ENCODE data around the gene HNRNPUL2.
"Not testable (repeated sequence)": the region's sequence is repeated elsewhere in the genome, so short reads cannot be mapped to it uniquely, and the experiment has no call there.

The HNRNPUL2 gene

DNA sequence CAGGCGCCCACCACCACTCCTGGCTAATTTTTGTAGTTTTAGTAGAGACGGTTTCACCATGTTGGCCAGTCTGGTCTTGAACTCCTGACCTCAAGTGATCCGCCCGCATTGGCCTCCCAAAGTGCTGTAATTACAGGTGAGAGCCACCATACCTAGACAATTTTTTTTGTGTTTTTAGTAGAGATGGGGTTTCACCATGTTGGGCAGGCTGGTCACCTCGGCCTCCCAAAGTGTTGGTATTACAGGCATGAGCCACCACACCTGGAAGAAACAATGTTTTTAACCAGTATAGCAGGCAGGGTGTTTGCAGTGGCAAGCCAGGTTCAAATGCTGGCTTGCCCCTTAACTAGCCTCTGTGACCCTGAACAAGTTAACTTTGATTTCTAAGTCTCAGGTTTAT is 22.7 kb upstream of the HNRNPUL2 start:
- not testable (repeated sequence) for H3K4me1 ChIP-seq (ENCODE audit: insufficient read depth, low read length); H2AFZ ChIP-seq (ENCODE audit: low read depth, low read length)
- H3K36me3 ChIP-seq (ENCODE audit: insufficient read depth, low read length): peaks cover 17% of the 10 kb centered on the region

DNA sequence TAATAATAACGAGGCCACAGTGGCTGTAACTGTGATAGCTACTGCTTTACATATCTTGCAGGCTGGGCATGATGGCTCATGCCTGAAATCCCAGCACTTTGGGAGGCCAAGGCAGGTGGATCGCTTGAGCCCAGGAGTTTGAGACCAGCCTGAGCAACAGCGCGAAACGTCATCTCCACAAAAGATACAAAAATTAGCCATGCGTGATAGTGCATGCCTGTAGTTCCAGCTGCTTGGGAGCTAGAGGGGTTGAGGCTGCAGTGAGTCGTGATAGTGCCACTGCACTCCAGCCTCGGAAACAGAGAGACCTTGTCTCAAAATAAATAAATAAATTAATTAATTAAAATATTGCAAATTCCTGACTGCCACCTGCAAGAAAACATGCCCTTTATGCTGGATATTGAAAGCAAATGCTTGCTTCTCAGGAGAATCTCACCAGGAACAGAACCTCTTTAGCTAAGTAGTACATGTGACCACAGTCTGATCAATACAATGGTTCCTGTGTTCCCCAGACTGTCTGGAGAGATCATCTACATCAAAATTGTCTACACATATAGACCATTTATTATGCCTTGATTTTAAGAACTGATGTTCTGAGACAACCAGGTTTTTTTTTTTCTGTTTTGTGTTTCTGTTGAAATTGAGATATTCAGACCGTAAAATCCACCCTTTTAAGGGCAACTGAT is 20.4 kb upstream of the HNRNPUL2 start:
- Histone ChIP-seq H3K27me3 (ENCODE audit: insufficient read depth, low read length) (no peaks in the 10 kb centered on the region), H3K4me3 (ENCODE audit: low read length) (no peak overlapping the region), H3K4me1 (ENCODE audit: insufficient read depth, low read length) (no peaks in the 10 kb centered on the region)

More for the DNA sequence above, 22.7 kb upstream of the HNRNPUL2 start:
- not testable (repeated sequence) for H3K9me3 ChIP-seq (ENCODE audit: low read length); H3K27me3 ChIP-seq (ENCODE audit: insufficient read depth, low read length); H3K4me3 ChIP-seq (ENCODE audit: low read length)

DNA sequence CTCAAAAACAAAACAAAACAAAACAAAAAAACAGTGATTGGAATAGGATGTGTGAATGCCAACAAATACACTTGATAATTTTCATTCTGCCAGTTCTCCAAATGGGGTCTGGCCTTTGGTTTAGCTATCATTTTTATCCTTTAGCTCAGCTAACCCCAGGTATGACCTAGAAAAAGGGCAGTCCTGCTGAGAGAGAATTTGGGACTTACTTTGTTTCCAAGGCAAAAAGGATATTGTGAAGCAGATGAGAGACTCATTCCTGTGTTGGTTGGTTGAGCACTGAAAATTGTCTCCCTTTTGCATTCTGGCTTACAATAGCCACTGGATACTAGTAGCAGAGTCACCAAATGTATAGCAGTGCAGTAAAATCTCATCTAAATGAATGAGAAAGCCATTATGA is 9.9 kb upstream of the HNRNPUL2 start:
- peaks cover 45% of the 10 kb centered on the region for H3K36me3 ChIP-seq (ENCODE audit: insufficient read depth, low read length)
- H3K9me3 ChIP-seq (ENCODE audit: low read length): no peaks in the 10 kb centered on the region
- no peak overlapping the region for H3K4me3 ChIP-seq (ENCODE audit: low read length)
- H3K27me3 ChIP-seq (ENCODE audit: insufficient read depth, low read length): no peaks in the 10 kb centered on the region
- no peak overlapping the region for H2AFZ ChIP-seq (ENCODE audit: low read depth, low read length)
- H3K4me1 ChIP-seq (ENCODE audit: insufficient read depth, low read length): no peaks in the 10 kb centered on the region

More for the DNA sequence above, 20.4 kb upstream of the HNRNPUL2 start:
- Histone ChIP-seq H2AFZ (ENCODE audit: low read depth, low read length) (no peak overlapping the region), H3K9me3 (ENCODE audit: low read length) (no peaks in the 10 kb centered on the region), H3K36me3 (ENCODE audit: insufficient read depth, low read length) (peaks cover 12% of the 10 kb centered on the region)

DNA sequence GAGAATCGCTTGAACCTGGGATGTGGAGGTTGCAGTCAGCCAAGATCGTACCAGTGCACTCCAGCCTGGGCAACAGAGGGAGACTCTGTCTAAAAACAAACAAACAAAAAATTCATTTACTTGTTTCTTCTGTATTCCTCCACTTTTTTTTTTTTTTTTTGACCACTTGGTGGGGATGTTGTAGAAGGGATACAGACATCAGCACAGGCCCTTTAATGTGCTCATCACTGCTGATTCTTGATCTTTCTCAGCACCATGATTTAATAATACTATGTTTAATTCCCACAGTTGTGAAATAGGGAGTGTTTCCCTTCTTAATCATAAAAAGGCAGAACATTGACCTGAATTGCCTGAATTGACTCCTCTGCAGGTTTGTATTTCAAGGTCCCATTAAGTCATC is 5.6 kb upstream of the HNRNPUL2 start:
- Histone ChIP-seq H3K27me3 (ENCODE audit: insufficient read depth, low read length) (no peaks in the 10 kb centered on the region), H3K9me3 (ENCODE audit: low read length) (no peaks in the 10 kb centered on the region), H3K4me3 (ENCODE audit: low read length) (no peak overlapping the region), H3K4me1 (ENCODE audit: insufficient read depth, low read length) (peaks cover 9% of the 10 kb centered on the region), H3K36me3 (ENCODE audit: insufficient read depth, low read length) (peaks cover 25% of the 10 kb centered on the region), H2AFZ (ENCODE audit: low read depth, low read length) (no peak overlapping the region)

DNA sequence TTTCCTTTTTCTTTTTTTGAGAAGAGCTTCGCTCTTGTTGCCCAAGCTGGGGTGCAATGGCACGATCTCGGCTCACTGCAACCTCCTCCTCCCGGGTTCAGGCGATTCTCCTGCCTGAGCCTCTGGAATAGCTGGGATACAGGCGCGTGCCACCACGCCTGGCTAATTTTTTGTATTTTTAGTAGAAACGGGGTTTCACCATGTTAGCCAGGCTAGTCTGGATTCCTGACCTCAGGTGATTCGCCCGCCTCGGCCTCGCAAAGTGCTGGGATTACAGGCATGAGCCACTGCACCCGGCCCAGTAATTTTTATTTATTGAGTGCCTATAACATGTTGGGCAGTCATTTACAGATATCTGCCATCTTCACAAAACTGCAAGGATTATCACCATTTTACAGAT is 2.8 kb upstream of the HNRNPUL2 start:
- not testable (repeated sequence) for H2AFZ ChIP-seq (ENCODE audit: low read depth, low read length); H3K27me3 ChIP-seq (ENCODE audit: insufficient read depth, low read length); H3K9me3 ChIP-seq (ENCODE audit: low read length)
- Histone ChIP-seq H3K4me3 (ENCODE audit: low read length) (peak overlapping the region; percentile 85), H3K36me3 (ENCODE audit: insufficient read depth, low read length) (peaks cover 19% of the 10 kb centered on the region), H3K4me1 (ENCODE audit: insufficient read depth, low read length) (peaks cover 17% of the 10 kb centered on the region)

DNA sequence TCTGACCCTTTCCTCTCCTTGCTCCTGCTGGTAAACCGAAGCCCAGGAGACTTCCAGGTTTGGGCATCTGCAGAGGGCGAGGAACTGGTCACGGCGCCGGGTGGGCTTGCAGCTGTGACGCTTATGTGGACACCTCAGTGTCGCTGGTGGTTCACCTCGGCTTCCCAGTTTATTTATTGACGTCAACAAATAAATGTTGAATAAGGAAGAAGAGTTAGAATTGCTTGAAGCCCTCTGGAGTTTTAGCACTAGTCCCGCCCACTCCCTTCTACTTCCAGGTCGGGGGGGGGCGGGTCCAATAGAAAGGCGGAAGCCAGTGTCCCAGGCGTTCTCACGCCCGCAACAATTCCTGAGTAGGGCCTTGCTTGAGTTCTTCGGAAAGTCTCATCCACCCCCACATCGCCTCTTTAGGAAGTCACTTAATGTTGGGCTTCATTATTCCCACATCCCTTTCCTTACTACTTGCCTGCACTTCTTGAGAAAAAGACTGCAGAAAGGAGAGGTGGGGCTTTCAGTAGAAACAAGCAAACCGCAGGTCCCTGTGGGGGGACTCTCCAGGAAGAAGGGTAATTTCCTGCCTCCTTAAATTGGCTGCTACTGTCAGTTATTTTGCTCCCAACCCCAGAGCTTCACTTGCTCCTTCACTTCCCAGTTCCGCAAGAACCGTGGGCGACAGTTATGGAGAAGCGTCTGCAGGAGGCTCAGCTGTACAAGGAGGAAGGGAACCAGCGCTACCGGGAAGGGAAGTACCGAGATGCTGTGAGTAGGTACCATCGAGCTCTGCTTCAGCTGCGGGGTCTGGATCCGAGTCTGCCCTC is 1.1 kb upstream of the HNRNPUL2 start, which contains the start of gene TTC9C:
TTC9C (plus strand) TSS at position 316 of the 818 bp plus-strand sequence; CDS start at position 679, 363 bp downstream.
- H3K36me3 ChIP-seq (ENCODE audit: insufficient read depth, low read length): peaks cover 24% of the 10 kb centered on the region
- no peaks in the 10 kb centered on the region for H3K9me3 ChIP-seq (ENCODE audit: low read length)
- H3K4me3 ChIP-seq (ENCODE audit: low read length): peak within 1 kb of the TSS; percentile 85
- peak within 1 kb of the TSS; percentile 66 for H2AFZ ChIP-seq (ENCODE audit: low read depth, low read length)
- no peaks in the 10 kb centered on the region for H3K27me3 ChIP-seq (ENCODE audit: insufficient read depth, low read length)
- H3K4me1 ChIP-seq (ENCODE audit: insufficient read depth, low read length): peaks cover 30% of the 10 kb centered on the region

DNA sequence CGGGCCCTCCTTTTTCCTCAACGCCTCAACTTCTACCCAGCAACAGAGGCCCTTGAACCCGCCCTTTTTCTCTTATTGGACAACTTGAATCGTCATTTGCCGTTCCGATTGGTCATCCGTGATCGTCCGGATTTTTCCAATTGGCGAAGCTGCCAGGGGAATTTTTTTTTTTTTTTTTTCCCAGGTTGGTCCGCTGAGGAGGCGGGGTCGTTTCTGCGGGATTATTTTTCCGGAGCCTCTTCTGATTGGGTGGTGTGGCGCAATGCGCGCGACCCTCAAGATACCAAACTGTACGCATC is 564 bp upstream of the HNRNPUL2 start:
- peak overlapping the region; percentile 66 for H2AFZ ChIP-seq (ENCODE audit: low read depth, low read length)
- peaks cover 30% of the 10 kb centered on the region for H3K4me1 ChIP-seq (ENCODE audit: insufficient read depth, low read length)
- H3K27me3 ChIP-seq (ENCODE audit: insufficient read depth, low read length): no peaks in the 10 kb centered on the region
- H3K9me3 ChIP-seq (ENCODE audit: low read length): no peaks in the 10 kb centered on the region
- H3K4me3 ChIP-seq (ENCODE audit: low read length): peak overlapping the region; percentile 85
- peaks cover 24% of the 10 kb centered on the region for H3K36me3 ChIP-seq (ENCODE audit: insufficient read depth, low read length)

DNA sequence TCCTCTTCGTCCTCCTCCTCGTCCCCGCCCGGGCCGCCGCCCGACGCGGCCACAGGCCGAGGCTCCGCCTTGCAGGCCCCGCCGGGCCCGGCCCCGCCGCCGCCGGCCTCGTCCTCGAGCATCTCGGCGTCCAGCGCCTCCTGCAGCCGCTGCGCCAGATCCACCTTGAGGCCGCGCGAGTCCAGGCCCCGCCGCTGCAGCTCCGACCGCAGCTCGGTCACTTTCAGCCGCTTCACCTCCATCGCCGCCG is 417 bp downstream of the HNRNPUL2 start:
- H2AFZ ChIP-seq (ENCODE audit: low read depth, low read length): peak overlapping the region; percentile 27
- H3K27me3 ChIP-seq (ENCODE audit: insufficient read depth, low read length): no peaks in the 10 kb centered on the region
- peak overlapping the region; percentile 85 for H3K4me3 ChIP-seq (ENCODE audit: low read length)
- H3K4me1 ChIP-seq (ENCODE audit: insufficient read depth, low read length): peaks cover 30% of the 10 kb centered on the region
- peaks cover 32% of the 10 kb centered on the region for H3K36me3 ChIP-seq (ENCODE audit: insufficient read depth, low read length)
- no peaks in the 10 kb centered on the region for H3K9me3 ChIP-seq (ENCODE audit: low read length)

DNA sequence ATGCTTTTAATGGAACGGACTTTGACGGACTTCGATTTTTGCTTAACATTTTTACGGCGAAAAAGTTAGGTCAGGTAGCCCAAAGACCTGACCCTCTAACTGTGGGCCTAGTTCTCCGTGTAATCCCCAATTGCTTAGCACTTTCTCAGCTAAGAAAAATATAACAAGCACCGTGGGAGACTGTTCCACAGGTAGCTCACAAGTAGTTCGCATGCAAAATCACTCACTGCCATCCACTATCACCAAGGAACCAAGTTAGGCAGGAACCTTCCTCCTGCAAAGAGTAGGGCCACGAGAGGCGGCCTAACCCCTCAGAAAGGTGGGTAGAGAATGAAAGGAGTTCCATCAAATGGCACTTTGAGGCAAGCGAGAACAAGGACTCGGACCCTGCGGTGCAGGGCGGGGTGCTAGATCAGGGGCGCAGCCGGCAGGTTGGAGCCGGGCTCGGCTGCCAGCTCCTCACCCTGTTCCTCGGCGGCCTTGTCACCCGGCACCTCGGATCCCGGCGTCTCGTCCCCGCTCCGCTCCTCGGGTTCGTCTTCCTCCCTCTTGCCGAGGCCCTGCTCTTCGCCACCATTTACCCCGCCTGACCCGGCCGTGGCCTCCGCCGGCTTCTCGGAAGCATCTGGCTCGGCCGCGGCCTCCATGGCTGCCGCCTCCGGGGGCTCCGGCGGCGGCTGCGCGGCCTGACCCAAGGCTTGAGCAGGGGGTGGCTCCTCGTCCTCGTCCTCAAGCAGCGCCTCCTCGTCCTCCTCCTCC is 922 bp downstream of the HNRNPUL2 start:
- Histone ChIP-seq H3K9me3 (ENCODE audit: low read length) (no peaks in the 10 kb centered on the region), H3K36me3 (ENCODE audit: insufficient read depth, low read length) (peaks cover 37% of the 10 kb centered on the region), H3K4me1 (ENCODE audit: insufficient read depth, low read length) (peaks cover 30% of the 10 kb centered on the region), H3K27me3 (ENCODE audit: insufficient read depth, low read length) (no peaks in the 10 kb centered on the region), H2AFZ (ENCODE audit: low read depth, low read length) (no peak overlapping the region), H3K4me3 (ENCODE audit: low read length) (peak overlapping the region; percentile 85)

DNA sequence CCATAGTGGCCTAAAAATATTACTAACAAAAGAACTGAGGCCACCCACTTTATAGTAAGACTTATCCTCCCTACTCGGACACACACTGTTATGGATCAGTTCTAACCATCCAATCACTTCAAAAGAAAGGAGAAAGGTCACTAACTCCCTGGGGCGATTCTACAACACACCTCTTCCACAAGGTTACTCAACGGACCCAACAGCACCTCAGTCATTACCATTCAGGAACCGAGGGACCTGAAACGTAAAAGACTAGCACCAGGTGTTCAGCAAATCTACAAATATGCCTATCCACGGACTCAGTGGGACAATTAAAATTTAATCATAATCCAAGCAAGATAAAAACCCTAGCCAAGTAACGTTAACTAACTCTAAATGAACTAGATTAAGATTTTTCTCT is 1.6 kb downstream of the HNRNPUL2 start:
- Histone ChIP-seq H3K9me3 (ENCODE audit: low read length) (no peaks in the 10 kb centered on the region), H3K36me3 (ENCODE audit: insufficient read depth, low read length) (peaks cover 41% of the 10 kb centered on the region), H3K27me3 (ENCODE audit: insufficient read depth, low read length) (no peaks in the 10 kb centered on the region), H2AFZ (ENCODE audit: low read depth, low read length) (no peak overlapping the region), H3K4me3 (ENCODE audit: low read length) (peak overlapping the region; percentile 85), H3K4me1 (ENCODE audit: insufficient read depth, low read length) (peaks cover 30% of the 10 kb centered on the region)

DNA sequence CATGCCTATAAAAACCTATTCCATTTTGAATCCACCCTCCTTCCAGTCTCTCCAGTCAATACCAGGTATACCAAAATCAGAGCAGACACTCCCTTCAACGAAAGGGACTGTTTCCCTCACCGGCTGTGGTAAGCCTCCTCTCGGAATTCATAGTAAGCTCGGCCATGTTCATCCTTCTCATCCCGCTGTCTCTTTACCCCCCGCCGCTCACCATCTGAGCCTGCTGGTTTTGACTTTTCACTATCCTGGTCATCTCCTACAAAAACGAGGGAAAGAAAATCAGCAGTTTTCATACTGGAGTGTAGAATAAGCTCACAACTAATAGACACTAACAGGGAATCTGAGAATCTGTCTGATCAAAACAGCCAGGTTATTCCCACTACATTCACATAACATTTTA is 3.1 kb downstream of the HNRNPUL2 start:
- Histone ChIP-seq H2AFZ (ENCODE audit: low read depth, low read length) (no peak overlapping the region), H3K4me3 (ENCODE audit: low read length) (peak overlapping the region; percentile 85), H3K4me1 (ENCODE audit: insufficient read depth, low read length) (peaks cover 21% of the 10 kb centered on the region), H3K27me3 (ENCODE audit: insufficient read depth, low read length) (no peaks in the 10 kb centered on the region), H3K9me3 (ENCODE audit: low read length) (no peaks in the 10 kb centered on the region), H3K36me3 (ENCODE audit: insufficient read depth, low read length) (peaks cover 56% of the 10 kb centered on the region)

DNA sequence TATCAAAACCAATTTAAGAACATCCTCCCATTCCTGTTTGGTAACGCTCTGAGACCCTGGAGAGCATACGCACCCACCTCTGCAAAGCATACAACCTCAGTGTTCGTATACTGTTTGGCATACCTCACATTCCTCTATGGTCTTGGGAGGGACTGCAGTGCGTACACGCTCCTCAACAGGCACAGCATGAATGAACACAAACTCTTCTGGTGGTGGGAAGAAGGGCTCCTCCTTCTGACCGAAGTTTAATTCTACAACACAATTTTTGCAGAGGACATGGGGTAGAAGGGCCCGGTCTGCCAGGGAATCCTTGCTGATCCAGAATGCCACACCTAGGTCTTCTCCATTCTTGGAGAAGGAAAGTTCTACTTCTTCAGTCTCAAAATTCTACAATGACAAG is 5.3 kb downstream of the HNRNPUL2 start:
- Histone ChIP-seq H3K27me3 (ENCODE audit: insufficient read depth, low read length) (no peaks in the 10 kb centered on the region), H2AFZ (ENCODE audit: low read depth, low read length) (no peak overlapping the region), H3K4me1 (ENCODE audit: insufficient read depth, low read length) (peaks cover 21% of the 10 kb centered on the region), H3K9me3 (ENCODE audit: low read length) (no peaks in the 10 kb centered on the region), H3K36me3 (ENCODE audit: insufficient read depth, low read length) (peaks cover 76% of the 10 kb centered on the region), H3K4me3 (ENCODE audit: low read length) (no peak overlapping the region)

DNA sequence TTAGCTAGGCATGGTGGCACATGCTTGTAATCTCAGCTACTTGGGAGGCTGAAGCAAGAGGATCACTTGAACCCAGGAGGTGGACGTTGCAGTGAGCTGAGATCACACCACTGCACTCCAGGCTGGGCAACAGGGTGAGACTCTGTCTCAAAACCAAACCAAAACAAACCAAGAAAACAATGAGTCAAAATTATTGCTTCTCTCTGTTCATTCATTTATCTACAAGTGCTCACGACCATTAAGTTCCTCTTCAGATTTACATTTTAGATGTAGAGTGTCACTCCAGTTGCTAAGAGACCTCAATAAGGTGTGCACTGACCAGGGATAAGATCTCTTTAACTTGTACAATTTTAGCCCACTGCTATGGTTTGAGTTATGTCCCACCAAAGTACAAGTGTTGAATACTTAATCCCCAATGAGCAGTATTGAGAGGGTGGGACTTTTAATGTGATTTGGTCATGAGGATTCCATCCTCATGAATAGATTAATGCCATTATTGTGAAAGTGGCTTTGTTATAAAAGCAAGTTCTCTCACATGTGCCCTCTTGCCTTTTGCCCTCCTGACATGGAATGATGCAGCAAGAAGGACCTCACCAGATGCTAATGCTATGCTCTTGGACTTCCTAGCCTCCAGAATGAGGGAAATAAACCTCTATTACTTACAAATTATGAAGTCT is 7.8 kb downstream of the HNRNPUL2 start:
- Histone ChIP-seq H3K27me3 (ENCODE audit: insufficient read depth, low read length) (no peaks in the 10 kb centered on the region), H3K9me3 (ENCODE audit: low read length) (no peaks in the 10 kb centered on the region), H3K36me3 (ENCODE audit: insufficient read depth, low read length) (peaks cover 97% of the 10 kb centered on the region), H3K4me3 (ENCODE audit: low read length) (no peak overlapping the region), H3K4me1 (ENCODE audit: insufficient read depth, low read length) (peaks cover 7% of the 10 kb centered on the region), H2AFZ (ENCODE audit: low read depth, low read length) (no peak overlapping the region)
